Epithelial cell of esophagus (primary cell): ENCODE results near the gene CCDC83.
"Not testable (repeated sequence)": the region's sequence is repeated elsewhere in the genome, so short reads cannot be mapped to it uniquely, and the experiment has no call there.

Experiments
- DNase-seq: peaks from one replicate; pipeline ENCODE4 v3.0.0; 2010; ENCODE audit warnings: low read depth
- H3K4me3 ChIP-seq: 2 replicates; pipeline ENCODE4 v1.5.1; 2011; ENCODE audit warnings: mild to moderate bottlenecking, low read length, control low read depth
- TF ChIP-seq, protein P1 (sequence below): IDR thresholded peaks from 2 replicates; pipeline ENCODE4 v1.5.1; 2011; ENCODE audit warnings: low read depth, mild to moderate bottlenecking, low read length, control low read depth, inconsistent platforms; ENCODE audit not compliant: insufficient read depth; ENCODE audit errors: missing control alignments

The CCDC83 gene

GRCh38 chr11:85922367-85922766 lies 67.2 kb downstream of the CCDC83 start:
- TF ChIP-seq, protein P1, sequence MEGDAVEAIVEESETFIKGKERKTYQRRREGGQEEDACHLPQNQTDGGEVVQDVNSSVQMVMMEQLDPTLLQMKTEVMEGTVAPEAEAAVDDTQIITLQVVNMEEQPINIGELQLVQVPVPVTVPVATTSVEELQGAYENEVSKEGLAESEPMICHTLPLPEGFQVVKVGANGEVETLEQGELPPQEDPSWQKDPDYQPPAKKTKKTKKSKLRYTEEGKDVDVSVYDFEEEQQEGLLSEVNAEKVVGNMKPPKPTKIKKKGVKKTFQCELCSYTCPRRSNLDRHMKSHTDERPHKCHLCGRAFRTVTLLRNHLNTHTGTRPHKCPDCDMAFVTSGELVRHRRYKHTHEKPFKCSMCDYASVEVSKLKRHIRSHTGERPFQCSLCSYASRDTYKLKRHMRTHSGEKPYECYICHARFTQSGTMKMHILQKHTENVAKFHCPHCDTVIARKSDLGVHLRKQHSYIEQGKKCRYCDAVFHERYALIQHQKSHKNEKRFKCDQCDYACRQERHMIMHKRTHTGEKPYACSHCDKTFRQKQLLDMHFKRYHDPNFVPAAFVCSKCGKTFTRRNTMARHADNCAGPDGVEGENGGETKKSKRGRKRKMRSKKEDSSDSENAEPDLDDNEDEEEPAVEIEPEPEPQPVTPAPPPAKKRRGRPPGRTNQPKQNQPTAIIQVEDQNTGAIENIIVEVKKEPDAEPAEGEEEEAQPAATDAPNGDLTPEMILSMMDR, result no peak
- no peak for DNase-seq
- no peak overlapping the region for H3K4me3 ChIP-seq

DNA sequence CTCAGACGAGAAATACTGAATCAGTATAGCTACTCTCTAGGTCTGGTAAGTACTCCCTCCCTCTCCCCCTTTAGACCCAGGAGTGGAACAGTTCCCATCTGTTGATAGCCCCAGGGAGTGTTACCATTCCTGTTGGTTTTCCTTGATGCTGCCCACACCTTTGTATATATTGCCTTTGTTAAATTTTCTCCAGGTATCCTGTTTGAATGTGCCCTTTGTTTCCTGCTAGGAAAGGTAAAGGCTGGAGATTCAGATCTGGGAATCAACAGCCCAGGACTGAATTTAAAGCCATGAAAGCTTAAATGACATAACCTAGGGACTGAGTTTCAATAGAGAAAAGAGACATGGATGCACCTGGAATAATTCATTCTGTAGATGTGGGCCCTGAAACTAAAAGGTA lies 68.3 kb downstream of the CCDC83 start:
- DNase-seq, result no peak
- no peak overlapping the region for H3K4me3 ChIP-seq
- TF ChIP-seq, protein P1, result no peak

GRCh38 chr11:85926653-85927214 lies 71.6 kb downstream of the CCDC83 start:
- H3K4me3 ChIP-seq, DNase-seq: not testable (repeated sequence)

GRCh38 chr11:85930879-85931366 lies 75.7 kb downstream of the CCDC83 start:
- TF ChIP-seq, protein P1, result no peak
- H3K4me3 ChIP-seq, result no peak overlapping the region
- no peak for DNase-seq

DNA sequence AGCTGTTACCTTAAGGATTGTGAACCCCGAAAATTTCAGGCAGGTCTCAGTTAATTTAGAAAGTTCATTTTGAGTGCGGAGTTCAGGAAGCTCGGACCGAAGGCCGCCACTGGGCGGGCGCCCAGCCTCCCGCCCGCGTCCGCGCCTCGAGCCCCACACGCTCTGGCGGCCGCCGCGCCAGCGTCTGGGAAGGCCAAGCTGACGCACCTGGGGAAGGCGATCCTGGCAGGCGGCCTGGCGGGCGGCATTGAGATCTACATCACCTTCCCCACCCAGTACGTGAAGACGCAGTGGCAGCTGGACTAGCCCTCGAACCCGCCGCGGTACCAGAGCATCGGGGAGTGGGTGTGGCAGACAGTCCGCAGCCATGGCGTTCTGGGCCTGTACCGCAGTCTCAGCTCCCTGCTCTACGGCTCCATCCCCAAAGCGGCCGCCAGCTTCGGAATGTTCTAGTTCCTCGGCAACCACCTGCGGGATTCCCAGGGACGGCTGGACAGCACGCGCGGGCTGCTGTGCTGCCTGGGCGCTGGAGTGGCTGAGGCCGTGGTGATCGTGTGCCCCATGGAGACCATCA lies 79.5 kb downstream of the CCDC83 start:
- TF ChIP-seq, protein P1, result no peak
- DNase-seq, result no peak
- no peak overlapping the region for H3K4me3 ChIP-seq

GRCh38 chr11:85935751-85936150 lies 80.6 kb downstream of the CCDC83 start:
- H3K4me3 ChIP-seq, result no peak overlapping the region
- TF ChIP-seq, protein P1, result no peak
- no peak for DNase-seq

- no peak overlapping the region for H3K4me3 ChIP-seq
- TF ChIP-seq, protein P1, result no peak
- DNase-seq, result no peak
Measured at GRCh38 chr11:85937835-85938234, 82.7 kb downstream of the CCDC83 start.
